Nephron progenitor cell (in vitro differentiated cells): ENCODE measurements around the gene MTFP1.
A peak's percentile ranks its signal among the peaks of the same experiment; 100 is the strongest.

Experiments used
- DNase-seq: peaks from one replicate; pipeline ENCODE4 v3.0.0; 2021
- H3K27ac Mint-ChIP-seq: 2 replicates; pipeline ENCODE4 v1.8.0; 2021; ENCODE audit warnings: mild to moderate bottlenecking, moderate library complexity, mixed read lengths
- H3K27me3 Mint-ChIP-seq: 2 replicates; pipeline ENCODE4 v1.8.0; 2021; ENCODE audit warnings: mild to moderate bottlenecking, low read depth, mixed read lengths; ENCODE audit not compliant: poor library complexity
- H3K36me3 Mint-ChIP-seq: 2 replicates; pipeline ENCODE4 v1.8.0; 2021; ENCODE audit warnings: low read depth, mixed read lengths
- H3K4me1 Mint-ChIP-seq: 2 replicates; pipeline ENCODE4 v1.8.0; 2021; ENCODE audit warnings: mixed read lengths
- H3K4me3 Mint-ChIP-seq: 2 replicates; pipeline ENCODE4 v1.8.0; 2021; ENCODE audit warnings: mild to moderate bottlenecking, moderate library complexity, mixed read lengths
- H3K9me3 Mint-ChIP-seq: 2 replicates; pipeline ENCODE4 v1.8.0; 2021; ENCODE audit warnings: mild to moderate bottlenecking, moderate library complexity, mixed read lengths
- TF ChIP-seq, protein P1 (sequence below): fragments of 200-600 bp; sonication (generic); IDR thresholded peaks from 2 replicates; pipeline ENCODE4 v1.5.0; 2021; ENCODE audit warnings: antibody characterized with exemption

The MTFP1 gene

DNA sequence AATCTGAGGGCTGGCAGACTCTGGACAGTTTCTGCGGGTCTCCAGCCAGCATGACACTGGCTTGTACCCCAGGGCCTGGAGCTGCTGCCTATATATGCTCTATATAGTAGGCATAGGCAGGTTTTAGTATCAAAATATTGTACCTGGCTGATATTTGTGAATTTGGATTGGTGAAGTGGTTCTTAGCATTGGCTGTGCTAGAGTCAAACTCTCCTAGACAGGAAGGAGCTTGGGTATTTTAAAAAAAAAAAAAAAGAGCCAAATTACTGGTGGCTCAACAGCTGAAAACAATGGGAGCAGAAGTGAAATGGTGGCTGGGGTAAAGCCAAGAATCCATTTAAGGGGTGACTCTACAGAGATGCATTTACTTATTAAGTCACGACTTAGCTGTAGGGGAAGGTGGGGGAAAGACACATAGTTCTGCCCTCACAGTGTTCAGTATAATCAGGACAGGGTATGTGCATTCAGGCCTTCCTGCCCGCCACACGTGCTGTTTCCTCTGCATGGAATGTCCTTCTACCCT lies 11.0 kb upstream of the MTFP1 start:
- peaks cover 29% of the 10 kb centered on the region for H3K36me3 Mint-ChIP-seq
- TF ChIP-seq, protein P1, sequence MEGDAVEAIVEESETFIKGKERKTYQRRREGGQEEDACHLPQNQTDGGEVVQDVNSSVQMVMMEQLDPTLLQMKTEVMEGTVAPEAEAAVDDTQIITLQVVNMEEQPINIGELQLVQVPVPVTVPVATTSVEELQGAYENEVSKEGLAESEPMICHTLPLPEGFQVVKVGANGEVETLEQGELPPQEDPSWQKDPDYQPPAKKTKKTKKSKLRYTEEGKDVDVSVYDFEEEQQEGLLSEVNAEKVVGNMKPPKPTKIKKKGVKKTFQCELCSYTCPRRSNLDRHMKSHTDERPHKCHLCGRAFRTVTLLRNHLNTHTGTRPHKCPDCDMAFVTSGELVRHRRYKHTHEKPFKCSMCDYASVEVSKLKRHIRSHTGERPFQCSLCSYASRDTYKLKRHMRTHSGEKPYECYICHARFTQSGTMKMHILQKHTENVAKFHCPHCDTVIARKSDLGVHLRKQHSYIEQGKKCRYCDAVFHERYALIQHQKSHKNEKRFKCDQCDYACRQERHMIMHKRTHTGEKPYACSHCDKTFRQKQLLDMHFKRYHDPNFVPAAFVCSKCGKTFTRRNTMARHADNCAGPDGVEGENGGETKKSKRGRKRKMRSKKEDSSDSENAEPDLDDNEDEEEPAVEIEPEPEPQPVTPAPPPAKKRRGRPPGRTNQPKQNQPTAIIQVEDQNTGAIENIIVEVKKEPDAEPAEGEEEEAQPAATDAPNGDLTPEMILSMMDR, result no peak
- peak overlapping the region; percentile 49 for H3K27ac Mint-ChIP-seq
- DNase-seq, result no peak
- H3K4me3 Mint-ChIP-seq, result no peak overlapping the region
- H3K9me3 Mint-ChIP-seq, result no peaks in the 10 kb centered on the region
- peaks cover 13% of the 10 kb centered on the region for H3K4me1 Mint-ChIP-seq
- peaks cover 3% of the 10 kb centered on the region for H3K27me3 Mint-ChIP-seq

DNA sequence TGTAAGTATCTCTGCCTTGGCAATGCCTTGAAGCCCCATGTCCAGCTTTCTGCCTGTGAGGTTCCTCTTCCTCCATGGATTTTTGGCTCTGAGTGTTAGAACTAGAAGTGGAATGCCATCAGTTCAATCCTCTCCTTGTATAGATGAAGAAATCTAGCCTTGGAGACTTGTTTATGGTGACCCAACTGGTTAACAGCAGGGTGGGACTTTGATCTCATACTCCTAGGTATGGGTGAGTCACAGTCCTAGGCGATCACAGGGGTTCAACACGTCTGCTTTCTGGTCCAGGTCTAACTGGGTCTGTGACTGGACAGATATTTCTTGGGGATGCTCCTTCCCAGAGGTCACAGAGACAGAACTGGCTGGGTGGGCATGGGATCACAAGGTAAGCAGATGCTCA lies 9.2 kb upstream of the MTFP1 start:
- H3K36me3 Mint-ChIP-seq, result peaks cover 38% of the 10 kb centered on the region
- TF ChIP-seq, protein P1, result no peak
- H3K4me3 Mint-ChIP-seq, result no peak overlapping the region
- no peak overlapping the region for H3K27ac Mint-ChIP-seq
- H3K9me3 Mint-ChIP-seq, result no peaks in the 10 kb centered on the region
- DNase-seq, result no peak
- H3K4me1 Mint-ChIP-seq, result peaks cover 26% of the 10 kb centered on the region
- peaks cover 7% of the 10 kb centered on the region for H3K27me3 Mint-ChIP-seq

DNA sequence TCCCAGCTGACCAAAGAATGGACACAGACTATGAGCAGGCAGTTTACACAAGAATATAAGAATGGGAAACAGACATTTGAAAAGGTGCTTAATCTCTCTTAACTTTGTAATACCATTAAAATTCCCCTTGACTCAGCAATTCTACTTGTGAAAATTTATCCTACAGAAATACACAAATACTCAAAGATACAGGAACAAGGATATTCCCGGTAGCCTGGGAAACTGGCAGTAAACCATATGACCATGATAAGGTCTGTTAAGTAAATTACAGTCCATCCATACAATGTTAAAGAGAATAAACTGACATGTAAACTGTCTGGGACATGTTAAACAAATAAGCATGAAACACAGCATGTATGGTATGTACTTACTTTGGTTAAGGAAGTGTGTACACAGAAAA lies 8.7 kb upstream of the MTFP1 start:
- Mint-ChIP-seq H3K27ac (no peak overlapping the region), H3K4me3 (no peak overlapping the region), H3K9me3 (no peaks in the 10 kb centered on the region), H3K27me3 (peaks cover 7% of the 10 kb centered on the region), H3K4me1 (peaks cover 30% of the 10 kb centered on the region), H3K36me3 (peaks cover 38% of the 10 kb centered on the region)
- no peak for DNase-seq
- TF ChIP-seq, protein P1, result no peak

DNA sequence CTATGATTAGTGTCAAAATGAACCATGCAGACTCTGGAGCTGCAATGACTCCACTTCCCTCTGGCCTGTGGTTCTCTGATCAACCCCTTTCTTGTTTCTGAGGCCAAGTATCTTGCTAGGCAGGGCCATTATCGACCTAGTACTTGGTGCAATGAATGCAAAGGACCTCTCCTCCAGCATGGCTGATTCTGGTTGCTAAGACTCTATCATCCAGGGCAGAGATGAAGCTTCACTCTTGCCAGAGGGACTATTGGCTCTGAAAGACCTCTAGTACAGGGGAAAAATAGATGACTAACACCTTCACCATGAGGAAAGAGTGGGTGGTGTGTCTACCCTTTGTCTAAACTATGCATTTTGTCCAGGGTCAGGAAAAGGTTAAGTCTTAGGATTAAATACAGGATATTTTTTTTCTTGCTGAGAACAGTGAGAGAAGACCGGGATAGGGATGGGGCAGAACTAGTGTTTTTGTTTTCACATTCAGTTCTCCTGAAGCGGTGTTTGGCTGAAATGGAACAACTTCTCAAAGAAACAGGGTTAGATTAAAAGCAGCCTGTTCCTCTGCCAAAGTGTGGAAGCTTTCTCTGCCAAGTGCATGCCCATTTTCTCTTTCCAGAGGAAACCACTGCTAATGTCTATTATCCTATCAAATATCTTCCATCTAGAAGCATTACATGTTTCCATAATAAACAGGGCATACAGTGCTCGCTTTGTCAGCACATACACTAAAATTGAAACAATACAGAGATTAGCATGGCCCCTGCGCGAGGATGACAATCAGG lies 5.0 kb upstream of the MTFP1 start:
- Mint-ChIP-seq H3K27ac (peak overlapping the region; percentile 36), H3K9me3 (no peaks in the 10 kb centered on the region), H3K4me3 (peak overlapping the region; percentile 44), H3K36me3 (peaks cover 27% of the 10 kb centered on the region), H3K4me1 (peaks cover 40% of the 10 kb centered on the region), H3K27me3 (peaks cover 7% of the 10 kb centered on the region)
- TF ChIP-seq, protein P1, result no peak
- no peak for DNase-seq

DNA sequence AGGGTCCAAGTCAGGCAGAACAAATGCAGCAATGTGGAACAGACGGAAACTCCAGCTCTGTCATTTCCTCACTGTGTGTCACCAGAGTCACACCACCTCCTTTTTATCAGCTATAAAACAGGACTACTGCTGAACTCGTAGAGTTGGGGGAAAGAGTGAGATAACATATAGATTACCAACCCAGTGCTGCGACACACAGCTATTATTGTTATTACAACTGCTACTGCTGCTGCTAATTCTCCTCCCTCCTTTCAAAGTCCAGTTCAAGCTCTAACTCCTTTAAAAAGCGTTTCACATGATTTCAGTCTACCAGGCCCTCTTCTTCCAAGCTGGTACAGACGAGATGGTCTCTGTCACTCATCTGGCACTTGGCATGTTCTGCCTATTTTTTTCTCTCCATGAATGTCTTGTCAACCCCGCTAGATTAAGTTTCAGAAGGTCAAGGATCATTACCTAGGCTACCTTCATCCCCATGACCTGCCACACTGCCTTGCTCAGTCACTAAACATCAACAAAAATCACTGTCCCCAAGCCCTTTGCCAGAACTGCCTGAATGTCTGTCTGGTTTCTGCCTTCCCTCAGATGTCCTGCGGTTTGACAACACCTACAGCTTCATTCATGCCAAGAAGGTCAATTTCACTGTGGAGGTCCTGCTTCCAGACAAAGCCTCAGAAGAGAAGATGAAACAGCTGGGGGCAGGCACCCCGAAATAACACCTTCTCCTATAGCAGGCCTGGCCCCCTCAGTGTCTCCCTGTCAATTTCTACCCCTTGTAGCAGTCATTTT lies 3.7 kb upstream of the MTFP1 start:
- H3K9me3 Mint-ChIP-seq, result no peaks in the 10 kb centered on the region
- DNase-seq, result no peak
- H3K4me3 Mint-ChIP-seq, result peak overlapping the region; percentile 91
- H3K27ac Mint-ChIP-seq, result peak overlapping the region; percentile 94
- H3K27me3 Mint-ChIP-seq, result peaks cover 7% of the 10 kb centered on the region
- peaks cover 13% of the 10 kb centered on the region for H3K36me3 Mint-ChIP-seq
- peaks cover 52% of the 10 kb centered on the region for H3K4me1 Mint-ChIP-seq
- TF ChIP-seq, protein P1, result no peak
